ENCODE data around the gene MYEOV. TPM values are rescaled to one million over a fixed set of nuclear protein-coding genes. Genes with fewer than 3 reads are reported as not detected.

The MYEOV gene
- total RNA-seq, 4 donors from 2014 or later, result 1.1 TPM; not detected in 3

DNA sequence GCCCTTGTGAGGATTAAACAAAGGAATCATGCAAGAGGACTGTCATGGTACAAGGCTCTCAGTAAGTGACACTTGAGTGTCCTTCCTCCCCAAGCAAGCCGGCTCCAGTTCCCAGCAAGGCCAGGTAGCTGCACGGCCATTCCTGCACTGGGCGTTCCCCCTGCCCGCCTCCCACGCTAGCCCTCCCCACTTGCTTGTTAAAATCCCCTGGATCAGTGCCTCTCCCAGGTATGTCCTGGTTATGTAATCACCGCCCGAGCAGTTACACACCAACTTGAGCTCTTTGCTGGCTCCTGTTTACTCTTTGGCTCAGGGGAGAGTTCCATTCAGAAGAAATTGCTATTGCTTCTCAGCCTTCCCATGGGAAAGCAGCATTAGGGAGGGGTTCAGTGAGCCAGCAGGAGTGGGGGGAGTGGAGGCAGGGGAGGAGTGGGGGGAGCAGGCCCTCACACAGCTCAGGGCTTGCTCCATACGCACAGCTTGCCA is 19.4 kb upstream of the MYEOV start:
- H3K9me3 ChIP-seq, result no peaks in the 10 kb centered on the region
- DNase-seq (no peak), ATAC-seq (no peak)
- in situ Hi-C loops (cut with MboI; ENCODE audit: low sequenced_read_pairs in 4 of 4) (loop anchor here in 1 of 4 donors (25.0 kb wide), 1 partner anchor 363 kb away; the partner anchor contains the start of gene CCND1), intact Hi-C loops (cut with DNase I; ENCODE audit: low total_unique reads) (no loop called here)
- no peak for TF ChIP-seq POLR2A (IDR thresholded peaks at IDR 0.05)
- no peak for TF ChIP-seq CTCF (IDR thresholded peaks at IDR 0.05 in 4 of 5, conservative IDR thresholded peaks at IDR 0.05 in 1 of 5)
- no peaks in the 10 kb centered on the region for H3K27me3 ChIP-seq
- no peaks in the 10 kb centered on the region for H3K36me3 ChIP-seq
- no peak overlapping the region for H3K4me3 ChIP-seq
- no peak overlapping the region for H3K27ac ChIP-seq
- H3K4me1 ChIP-seq, result peaks cover 3 to 4% of the 10 kb centered on the region in 2 donors

- ATAC-seq (no peak), DNase-seq (no peak)
- in situ Hi-C loops (cut with MboI; ENCODE audit: low sequenced_read_pairs in 4 of 4), result loop anchor here in 1 of 4 donors (25.0 kb wide), 1 partner anchor 362 kb away; the partner anchor contains the start of gene CCND1
- intact Hi-C loops (cut with DNase I; ENCODE audit: low total_unique reads), result no loop called here
- Histone ChIP-seq H3K27ac (no peak overlapping the region), H3K4me1 (peaks cover 3 to 4% of the 10 kb centered on the region in 2 donors), H3K36me3 (no peaks in the 10 kb centered on the region), H3K27me3 (no peaks in the 10 kb centered on the region), H3K4me3 (no peak overlapping the region), H3K9me3 (no peaks in the 10 kb centered on the region)
- TF ChIP-seq POLR2A (IDR thresholded peaks at IDR 0.05), result no peak
- TF ChIP-seq CTCF (IDR thresholded peaks at IDR 0.05 in 4 of 5, conservative IDR thresholded peaks at IDR 0.05 in 1 of 5), result no peak
Measured at GRCh38 chr11:69275178-69275577, 18.8 kb upstream of the MYEOV start.

DNA sequence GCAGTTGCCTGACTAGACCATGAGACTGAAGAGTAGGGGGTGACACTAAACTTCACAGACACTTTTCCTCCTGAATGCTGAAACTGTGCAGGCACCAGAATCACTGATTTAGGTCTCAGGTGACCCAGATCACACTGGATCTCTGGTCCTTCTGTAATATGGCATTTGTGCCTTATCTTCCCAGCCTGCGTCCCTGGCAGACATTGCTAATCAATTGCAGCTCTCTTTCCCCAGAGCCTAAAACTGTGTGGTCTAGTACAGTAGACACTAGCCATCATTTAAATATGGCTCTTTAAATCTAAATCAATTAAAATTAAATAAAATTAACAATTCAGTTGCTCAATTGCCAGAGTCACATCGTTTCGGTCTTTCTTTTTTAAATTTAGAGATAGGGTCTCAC is 17.8 kb upstream of the MYEOV start:
- ATAC-seq (no peak), DNase-seq (no peak)
- Histone ChIP-seq H3K27ac (no peak overlapping the region), H3K27me3 (no peaks in the 10 kb centered on the region), H3K9me3 (no peaks in the 10 kb centered on the region), H3K4me3 (no peak overlapping the region), H3K36me3 (no peaks in the 10 kb centered on the region), H3K4me1 (peaks cover 3 to 4% of the 10 kb centered on the region in 2 donors)
- no peak for TF ChIP-seq CTCF (IDR thresholded peaks at IDR 0.05 in 4 of 5, conservative IDR thresholded peaks at IDR 0.05 in 1 of 5)
- no peak for TF ChIP-seq POLR2A (IDR thresholded peaks at IDR 0.05)
- in situ Hi-C loops (cut with MboI; ENCODE audit: low sequenced_read_pairs in 4 of 4), result loop anchor here in 1 of 4 donors (25.0 kb wide), 1 partner anchor 361 kb away; the partner anchor contains the start of gene CCND1
- intact Hi-C loops (cut with DNase I; ENCODE audit: low total_unique reads), result no loop called here

- Histone ChIP-seq H3K27ac (no peak overlapping the region), H3K4me1 (peaks cover 3 to 4% of the 10 kb centered on the region in 2 donors), H3K27me3 (no peaks in the 10 kb centered on the region), H3K4me3 (no peak overlapping the region), H3K9me3 (no peaks in the 10 kb centered on the region), H3K36me3 (no peaks in the 10 kb centered on the region)
- ATAC-seq (no peak), DNase-seq (no peak)
- in situ Hi-C loops (cut with MboI; ENCODE audit: low sequenced_read_pairs in 4 of 4), result loop anchor here in 1 of 4 donors (25.0 kb wide), 1 partner anchor 360 kb away; the partner anchor contains the start of gene CCND1
- intact Hi-C loops (cut with DNase I; ENCODE audit: low total_unique reads), result no loop called here
- TF ChIP-seq CTCF (IDR thresholded peaks at IDR 0.05 in 4 of 5, conservative IDR thresholded peaks at IDR 0.05 in 1 of 5) (no peak), POLR2A (IDR thresholded peaks at IDR 0.05) (no peak)
Measured at GRCh38 chr11:69277074-69277809, 16.7 kb upstream of the MYEOV start.

Data from gastrocnemius medialis (tissue), 4 donors.